ENCODE results near the gene TMEM179. TPM values are rescaled to one million over a fixed set of nuclear protein-coding genes. Genes with fewer than 3 reads are reported as not detected.

TMEM179 gene
- total RNA-seq, 1 donor from 2014 or later = not detected

- ChIA-PET CTCF (no interaction called here), POLR2A (no interaction called here)
- no peak for ATAC-seq (ENCODE audit: low read depth)
- Mint-ChIP-seq H3K4me3 (no peak overlapping the region), H3K4me1 (peaks cover 5% of the 10 kb centered on the region), H3K36me3 (ENCODE audit: low read depth) (no peaks in the 10 kb centered on the region), H3K27ac (no peak overlapping the region), H3K27me3 (peaks cover 9% of the 10 kb centered on the region), H3K9me3 (no peaks in the 10 kb centered on the region)
- no peak for DNase-seq
- TF ChIP-seq CTCF (IDR thresholded peaks at IDR 0.05) = no peak
- intact Hi-C loops (cut with micrococcal nuclease) = no loop called here
Measured at GRCh38 chr14:104559028-104559803, 45.4 kb downstream of the TMEM179 start.

GRCh38 chr14:104558231-104559027 lies 46.1 kb downstream of the TMEM179 start:
- no peak for ATAC-seq (ENCODE audit: low read depth)
- CTCF ChIA-PET = no interaction called here
- Mint-ChIP-seq H3K36me3 (ENCODE audit: low read depth) (no peaks in the 10 kb centered on the region), H3K27ac (no peak overlapping the region), H3K27me3 (peaks cover 7% of the 10 kb centered on the region), H3K4me3 (no peak overlapping the region), H3K9me3 (no peaks in the 10 kb centered on the region), H3K4me1 (no peaks in the 10 kb centered on the region)
- POLR2A ChIA-PET = no interaction called here
- no peak for DNase-seq
- TF ChIP-seq CTCF (IDR thresholded peaks at IDR 0.05) = no peak
- intact Hi-C loops (cut with micrococcal nuclease) = no loop called here

- CTCF ChIA-PET = no interaction called here
Measured at GRCh38 chr14:104557766-104558165, 46.8 kb downstream of the TMEM179 start.

GRCh38 chr14:104557086-104557485 lies 47.5 kb downstream of the TMEM179 start:
- H3K4me3 Mint-ChIP-seq = no peak overlapping the region
- ChIA-PET POLR2A (no interaction called here), CTCF (no interaction called here)
- peaks cover 16% of the 10 kb centered on the region for H3K27me3 Mint-ChIP-seq
- H3K4me1 Mint-ChIP-seq = no peaks in the 10 kb centered on the region
- no peaks in the 10 kb centered on the region for H3K36me3 Mint-ChIP-seq (ENCODE audit: low read depth)
- DNase-seq (no peak), ATAC-seq (ENCODE audit: low read depth) (no peak)
- intact Hi-C loops (cut with micrococcal nuclease) = no loop called here
- TF ChIP-seq CTCF (IDR thresholded peaks at IDR 0.05) = no peak
- H3K9me3 Mint-ChIP-seq = no peaks in the 10 kb centered on the region
- H3K27ac Mint-ChIP-seq = no peak overlapping the region

More at GRCh38 chr14:104557766-104558165, 46.8 kb downstream of the TMEM179 start:
- POLR2A ChIA-PET = no interaction called here
- no peak for TF ChIP-seq CTCF (IDR thresholded peaks at IDR 0.05)
- intact Hi-C loops (cut with micrococcal nuclease) = no loop called here
- Mint-ChIP-seq H3K9me3 (no peaks in the 10 kb centered on the region), H3K4me3 (no peak overlapping the region), H3K27me3 (peaks cover 13% of the 10 kb centered on the region), H3K4me1 (no peaks in the 10 kb centered on the region), H3K36me3 (ENCODE audit: low read depth) (no peaks in the 10 kb centered on the region), H3K27ac (no peak overlapping the region)
- ATAC-seq (ENCODE audit: low read depth) = no peak
- DNase-seq = no peak

GRCh38 chr14:104556256-104557021 lies 48.1 kb downstream of the TMEM179 start:
- no peak for TF ChIP-seq CTCF (IDR thresholded peaks at IDR 0.05)
- Mint-ChIP-seq H3K9me3 (no peaks in the 10 kb centered on the region), H3K4me3 (no peak overlapping the region), H3K36me3 (ENCODE audit: low read depth) (no peaks in the 10 kb centered on the region), H3K27me3 (peaks cover 12% of the 10 kb centered on the region), H3K4me1 (no peaks in the 10 kb centered on the region), H3K27ac (no peak overlapping the region)
- POLR2A ChIA-PET = no interaction called here
- intact Hi-C loops (cut with micrococcal nuclease) = no loop called here
- DNase-seq (no peak), ATAC-seq (ENCODE audit: low read depth) (no peak)
- CTCF ChIA-PET = no interaction called here
